SK-N-SH treated with all-trans-retinoic acid at 6 μM for 48 hours (cell line): ENCODE data around the gene ABCB8.
A peak's percentile ranks its signal among the peaks of the same experiment; 100 is the strongest.

Experiments used
- ATAC-seq: fragments of 200-7000 bp; cut with Tn5 transposase; 3 replicates; pipeline ENCODE4 v1.9.1; 2020; ENCODE audit warnings: mild to moderate bottlenecking, moderate library complexity
- ARNTL ChIP-seq: fragments of 450-650 bp; formaldehyde crosslinking; IDR thresholded peaks from 2 replicates; pipeline ENCODE4 v1.5.0; 2020; ENCODE audit warnings: low read depth, mild to moderate bottlenecking, moderate library complexity, borderline replicate concordance
- BACH2 ChIP-seq: fragments of 250-450 bp; sonication (Bioruptor Pico); IDR thresholded peaks from 2 replicates; pipeline ENCODE4 v1.9.0; 2021; ENCODE audit warnings: mild to moderate bottlenecking, borderline replicate concordance
- CREB5 ChIP-seq: fragments of 250-450 bp; sonication (Bioruptor Pico); IDR thresholded peaks from 2 replicates; pipeline ENCODE4 v1.5.1; 2020; ENCODE audit warnings: low read depth, mild to moderate bottlenecking, moderate library complexity
- CSRNP3 ChIP-seq: fragments of 250-450 bp; sonication (Bioruptor Pico); IDR thresholded peaks from 2 replicates; pipeline ENCODE4 v1.5.1; 2021; ENCODE audit warnings: mild to moderate bottlenecking, moderate library complexity
- ESRRG ChIP-seq: fragments of 250-450 bp; sonication (Bioruptor Pico); IDR thresholded peaks from 2 replicates; pipeline ENCODE4 v1.6.1; 2021; ENCODE audit warnings: mild to moderate bottlenecking
- GLIS3 ChIP-seq: fragments of 250-450 bp; sonication (Bioruptor Pico); IDR thresholded peaks from 2 replicates; pipeline ENCODE4 v1.5.0; 2020; ENCODE audit warnings: mild to moderate bottlenecking, moderate library complexity
- ISL1 ChIP-seq: fragments of 250-450 bp; sonication (Bioruptor Pico); IDR thresholded peaks from 2 replicates; pipeline ENCODE4 v2.1.2; 2022; ENCODE audit warnings: mild to moderate bottlenecking, moderate library complexity
- OSR1 ChIP-seq: fragments of 250-450 bp; sonication (Bioruptor Pico); IDR thresholded peaks from 2 replicates; pipeline ENCODE4 v1.8.0; 2022; ENCODE audit warnings: moderate library complexity, mild to moderate bottlenecking, inconsistent platforms
- PPARA ChIP-seq: fragments of 250-450 bp; sonication (Bioruptor Pico); IDR thresholded peaks from 2 replicates; pipeline ENCODE4 v1.5.0; 2020; ENCODE audit warnings: mild to moderate bottlenecking, borderline replicate concordance
- SNAI2 ChIP-seq: fragments of 250-450 bp; sonication (Bioruptor Pico); IDR thresholded peaks from 2 replicates; pipeline ENCODE4 v1.5.0; 2020; ENCODE audit warnings: mild to moderate bottlenecking, moderate library complexity
- TCF4 ChIP-seq: fragments of 250-450 bp; sonication (Bioruptor Pico); IDR thresholded peaks from 2 replicates; pipeline ENCODE4 v1.8.0; 2021; ENCODE audit warnings: mild to moderate bottlenecking, moderate library complexity, borderline replicate concordance
- TOX ChIP-seq: fragments of 250-450 bp; sonication (Bioruptor Pico); IDR thresholded peaks from 2 replicates; pipeline ENCODE4 v1.8.0; 2021; ENCODE audit warnings: mild to moderate bottlenecking, moderate library complexity, borderline replicate concordance
- ZC3H10 ChIP-seq: fragments of 250-450 bp; sonication (Bioruptor Pico); IDR thresholded peaks from 2 replicates; pipeline ENCODE4 v1.5.1; 2021; ENCODE audit warnings: mild to moderate bottlenecking, moderate library complexity
- ZFP30 ChIP-seq: fragments of 450-650 bp; formaldehyde crosslinking; IDR thresholded peaks from 2 replicates; pipeline ENCODE4 v1.5.0; 2022; ENCODE audit warnings: mild to moderate bottlenecking, moderate library complexity
- TF ChIP-seq, protein P1 (sequence below): fragments of 250-450 bp; sonication (Bioruptor Pico); IDR thresholded peaks from 2 replicates; pipeline ENCODE4 v1.8.0; 2021; ENCODE audit warnings: low read depth, mild to moderate bottlenecking, moderate library complexity, borderline replicate concordance
- TF ChIP-seq, protein P2 (sequence below): fragments of 250-450 bp; sonication (Bioruptor Pico); IDR thresholded peaks from 2 replicates; pipeline ENCODE4 v1.5.0; 2020; ENCODE audit warnings: mild to moderate bottlenecking, moderate library complexity

The ABCB8 gene

GRCh38 chr7:151076863-151077704 lies 48.8 kb downstream of the ABCB8 start:
- TF ChIP-seq, protein P1, sequence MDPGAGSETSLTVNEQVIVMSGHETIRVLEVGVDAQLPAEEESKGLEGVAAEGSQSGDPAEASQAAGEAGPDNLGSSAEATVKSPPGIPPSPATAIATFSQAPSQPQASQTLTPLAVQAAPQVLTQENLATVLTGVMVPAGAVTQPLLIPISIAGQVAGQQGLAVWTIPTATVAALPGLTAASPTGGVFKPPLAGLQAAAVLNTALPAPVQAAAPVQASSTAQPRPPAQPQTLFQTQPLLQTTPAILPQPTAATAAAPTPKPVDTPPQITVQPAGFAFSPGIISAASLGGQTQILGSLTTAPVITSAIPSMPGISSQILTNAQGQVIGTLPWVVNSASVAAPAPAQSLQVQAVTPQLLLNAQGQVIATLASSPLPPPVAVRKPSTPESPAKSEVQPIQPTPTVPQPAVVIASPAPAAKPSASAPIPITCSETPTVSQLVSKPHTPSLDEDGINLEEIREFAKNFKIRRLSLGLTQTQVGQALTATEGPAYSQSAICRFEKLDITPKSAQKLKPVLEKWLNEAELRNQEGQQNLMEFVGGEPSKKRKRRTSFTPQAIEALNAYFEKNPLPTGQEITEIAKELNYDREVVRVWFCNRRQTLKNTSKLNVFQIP: no peak
- 0 out of 2 replicates have a peak, but pooled peaks have one; percentile 47 for TF ChIP-seq GLIS3 (CRISPR knock-in tag)
- ATAC-seq: peak; percentile 15

DNA sequence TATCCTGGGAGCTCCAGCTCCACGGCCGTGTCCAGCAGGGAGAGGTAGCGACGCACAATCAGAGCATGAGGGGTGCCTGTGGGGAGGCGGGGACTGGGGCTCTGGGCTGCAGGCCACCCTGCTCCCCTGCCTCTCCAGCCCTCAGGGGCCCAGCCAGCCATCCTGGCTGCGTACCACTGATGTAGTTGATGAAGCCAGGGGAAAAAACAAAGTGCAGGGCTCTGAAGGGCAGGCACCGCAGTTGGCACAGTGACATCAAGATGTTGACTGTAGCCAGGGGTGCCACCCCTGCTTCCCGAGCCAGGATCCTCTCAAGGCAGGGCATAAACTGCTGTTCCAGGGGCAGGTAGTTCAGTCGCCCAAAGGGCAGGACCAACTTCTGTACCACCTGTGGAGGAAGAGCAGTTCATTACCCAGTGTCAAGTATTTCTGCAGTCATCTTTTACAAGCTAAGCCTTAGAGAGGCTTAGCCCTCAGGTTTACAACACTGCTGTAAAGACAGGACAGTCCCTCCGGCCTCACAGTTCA lies 49.5 kb downstream of the ABCB8 start:
- ATAC-seq: no peak
- TF ChIP-seq PPARA (CRISPR knock-in tag) (no peak), ESRRG (no peak), CREB5 (CRISPR knock-in tag) (no peak), TCF4 (CRISPR knock-in tag) (no peak), BACH2 (CRISPR knock-in tag) (no peak), ARNTL (CRISPR knock-in tag) (no peak), GLIS3 (CRISPR knock-in tag) (no peak), ZFP30 (CRISPR knock-in tag) (no peak), SNAI2 (no peak), ISL1 (no peak), TOX (CRISPR knock-in tag) (no peak), CSRNP3 (CRISPR knock-in tag) (no peak)
- TF ChIP-seq, protein P1: no peak
- TF ChIP-seq, all 23 proteins: peak for 0

GRCh38 chr7:151078233-151079040 lies 50.2 kb downstream of the ABCB8 start:
- TF ChIP-seq OSR1 (CRISPR knock-in tag) (no peak), ZC3H10 (CRISPR knock-in tag) (no peak), PPARA (CRISPR knock-in tag) (no peak), BACH2 (CRISPR knock-in tag) (no peak)
- TF ChIP-seq, protein P2, sequence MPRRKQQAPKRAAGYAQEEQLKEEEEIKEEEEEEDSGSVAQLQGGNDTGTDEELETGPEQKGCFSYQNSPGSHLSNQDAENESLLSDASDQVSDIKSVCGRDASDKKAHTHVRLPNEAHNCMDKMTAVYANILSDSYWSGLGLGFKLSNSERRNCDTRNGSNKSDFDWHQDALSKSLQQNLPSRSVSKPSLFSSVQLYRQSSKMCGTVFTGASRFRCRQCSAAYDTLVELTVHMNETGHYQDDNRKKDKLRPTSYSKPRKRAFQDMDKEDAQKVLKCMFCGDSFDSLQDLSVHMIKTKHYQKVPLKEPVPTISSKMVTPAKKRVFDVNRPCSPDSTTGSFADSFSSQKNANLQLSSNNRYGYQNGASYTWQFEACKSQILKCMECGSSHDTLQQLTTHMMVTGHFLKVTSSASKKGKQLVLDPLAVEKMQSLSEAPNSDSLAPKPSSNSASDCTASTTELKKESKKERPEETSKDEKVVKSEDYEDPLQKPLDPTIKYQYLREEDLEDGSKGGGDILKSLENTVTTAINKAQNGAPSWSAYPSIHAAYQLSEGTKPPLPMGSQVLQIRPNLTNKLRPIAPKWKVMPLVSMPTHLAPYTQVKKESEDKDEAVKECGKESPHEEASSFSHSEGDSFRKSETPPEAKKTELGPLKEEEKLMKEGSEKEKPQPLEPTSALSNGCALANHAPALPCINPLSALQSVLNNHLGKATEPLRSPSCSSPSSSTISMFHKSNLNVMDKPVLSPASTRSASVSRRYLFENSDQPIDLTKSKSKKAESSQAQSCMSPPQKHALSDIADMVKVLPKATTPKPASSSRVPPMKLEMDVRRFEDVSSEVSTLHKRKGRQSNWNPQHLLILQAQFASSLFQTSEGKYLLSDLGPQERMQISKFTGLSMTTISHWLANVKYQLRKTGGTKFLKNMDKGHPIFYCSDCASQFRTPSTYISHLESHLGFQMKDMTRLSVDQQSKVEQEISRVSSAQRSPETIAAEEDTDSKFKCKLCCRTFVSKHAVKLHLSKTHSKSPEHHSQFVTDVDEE (CRISPR knock-in tag): no peak
- no peak for ATAC-seq
